Measurements from ENCODE around the gene COMMD6. TPM values are rescaled to one million over a fixed set of nuclear protein-coding genes. Genes with fewer than 3 reads are reported as not detected.

The COMMD6 gene
- total and polyA plus RNA-seq, 2 donors (not counting 3 experiments of a cell fraction or from before 2014, with no cell fraction given): 71.7 to 122 TPM

- intact Hi-C loops (cut with micrococcal nuclease): no loop called here
- no peak overlapping the region for H2AFZ ChIP-seq (ENCODE audit: low read depth, low read length)
- no peak for FAIRE-seq
- BruUV-seq (replicated peaks): no TSS peak
- H3K27ac ChIP-seq (ENCODE audit: insufficient read depth, low read depth, low read length): no peak overlapping the region
- H3K9me3 ChIP-seq (replicated peaks; ENCODE audit: control insufficient read depth, insufficient read depth, low read length): no peaks in the 10 kb centered on the region
- no peaks in the 10 kb centered on the region for H3K4me1 ChIP-seq (ENCODE audit: control insufficient read depth, extremely low read depth, insufficient read depth, low read length)
- no peak overlapping the region for H3K4me2 ChIP-seq (ENCODE audit: insufficient read depth, low read length)
- DNase-seq (ENCODE audit: low read depth, low spot score): no peak
- ChIA-PET CTCF (no interaction called here), POLR2A (no interaction called here)
- dilution Hi-C loops (cut with MboI; ENCODE audit: extremely low pct_ligation_motif_present, low sequenced_read_pairs): no loop called here
- no peaks in the 10 kb centered on the region for H3K36me3 ChIP-seq (ENCODE audit: control insufficient read depth in 2 of 2, extremely low read depth in 1 of 2, insufficient read depth in 2 of 2, low read length in 2 of 2)
- TF ChIP-seq POLR2AphosphoS5 (IDR thresholded peaks at IDR 0.05; ENCODE audit: insufficient read depth, low read depth, low read length): no peak
- no peak for TF ChIP-seq MYC (IDR thresholded peaks at IDR 0.05; ENCODE audit: low read depth, low read length)
- TF ChIP-seq GATA2 (IDR thresholded peaks at IDR 0.05; ENCODE audit: insufficient read depth, insufficient read length, low read depth, low read length): no peak
- TF ChIP-seq FOS (IDR thresholded peaks at IDR 0.05; ENCODE audit: borderline replicate concordance, insufficient read depth, low read length): no peak
- TF ChIP-seq JUN (IDR thresholded peaks at IDR 0.05; ENCODE audit: borderline replicate concordance, insufficient read depth, insufficient read length, low read depth): no peak
- TF ChIP-seq CTCF (IDR thresholded peaks at IDR 0.05; ENCODE audit: extremely low read depth in 1 of 2, insufficient read depth in 1 of 2, low read depth in 1 of 2, low read length in 2 of 2): no peak
- no peak for TF ChIP-seq POLR2A (IDR thresholded peaks at IDR 0.05; ENCODE audit: low read depth, low read length)
- no peak for TF ChIP-seq MAX (IDR thresholded peaks at IDR 0.05; ENCODE audit: insufficient read depth, insufficient read length)
- TF ChIP-seq EZH2 (IDR thresholded peaks at IDR 0.05; ENCODE audit: borderline replicate concordance, low read depth, low read length, severe bottlenecking): no peak
- H3K79me2 ChIP-seq (ENCODE audit: control insufficient read depth, insufficient read depth, low read length): no peaks in the 10 kb centered on the region
- H4K20me1 ChIP-seq (replicated peaks; ENCODE audit: control insufficient read depth, extremely low read depth, insufficient read depth, low read length): no peaks in the 10 kb centered on the region
- H3K9ac ChIP-seq (replicated peaks; ENCODE audit: extremely low read depth, insufficient read depth, low read length): no peak overlapping the region
- H3K27me3 ChIP-seq (ENCODE audit: control insufficient read depth in 2 of 2, insufficient read depth in 2 of 2, low read length in 2 of 2): peaks cover 4 to 10% of the 10 kb centered on the region in 2 experiments
- H3K9me1 ChIP-seq (replicated peaks; ENCODE audit: control insufficient read depth, extremely low read depth, insufficient read depth, low read length): no peaks in the 10 kb centered on the region
- no peak overlapping the region for H3K4me3 ChIP-seq (replicated peaks in 1 of 3; ENCODE audit: insufficient read depth in 1 of 3, low read depth in 1 of 3, low read length in 3 of 3)
Observed at GRCh38 chr13:75494491-75494890, 43.1 kb downstream of the COMMD6 start.
